Myocyte (in vitro differentiated cells): Measurements from ENCODE around the gene PBRM1. TPM values are rescaled to one million over a fixed set of nuclear protein-coding genes. Genes with fewer than 3 reads are reported as not detected.

Experiments used
- DNase-seq: peaks from one replicate; pipeline ENCODE4 v3.0.0-alpha.2; 2012; ENCODE audit warnings: low read depth
- total RNA-seq: library from RNA; depleted of rRNA; stranded (reverse); fragments of >200 nt; gene quantifications from 2 replicates; pipeline ENCODE4 v1.2.3, GENCODE V29; 2014

Gene PBRM1
- total RNA-seq, 1 donor from 2014 or later, result 58.2 TPM

- no peak for DNase-seq
These were observed 173.0 kb downstream of the PBRM1 start for GRCh38 chr3:52512727-52513126.

GRCh38 chr3:52512105-52512504 lies 173.6 kb downstream of the PBRM1 start:
- no peak for DNase-seq

- DNase-seq, result no peak
These were observed 174.2 kb downstream of the PBRM1 start for GRCh38 chr3:52511509-52511908.

- no peak for DNase-seq
These were observed 175.9 kb downstream of the PBRM1 start for GRCh38 chr3:52509753-52510328.

- DNase-seq, result peak; percentile 87
These were observed 178.4 kb downstream of the PBRM1 start for GRCh38 chr3:52507359-52507758.

- no peak for DNase-seq
These were observed 179.3 kb downstream of the PBRM1 start for GRCh38 chr3:52506266-52506966.

- DNase-seq, result no peak
These were observed 180.7 kb downstream of the PBRM1 start for GRCh38 chr3:52504977-52505376.

- no peak for DNase-seq
These were observed 181.8 kb downstream of the PBRM1 start for GRCh38 chr3:52503788-52504424.

- no peak for DNase-seq
These were observed 182.8 kb downstream of the PBRM1 start for GRCh38 chr3:52502808-52503350.

- no peak for DNase-seq
These were observed 183.7 kb downstream of the PBRM1 start for GRCh38 chr3:52502001-52502400.

GRCh38 chr3:52501046-52501445 lies 184.7 kb downstream of the PBRM1 start:
- DNase-seq, result no peak

- peak; percentile 94 for DNase-seq
These were observed 187.3 kb downstream of the PBRM1 start for GRCh38 chr3:52498137-52499054.

GRCh38 chr3:52495777-52496602 lies 189.7 kb downstream of the PBRM1 start:
- DNase-seq, result peak; percentile 83

Other genes starting within 250 kb of the PBRM1 start
- 0.68 and 1.9 TPM in 2 replicates for gene SEMA3G, start 240.8 kb downstream of the PBRM1 start, total RNA-seq
- gene TNNC1, start 231.9 kb downstream of the PBRM1 start, total RNA-seq, result 3,730 and 3,876 TPM in 2 replicates
- 63.9 and 93.0 TPM in 2 replicates for gene NISCH, start 230.3 kb downstream of the PBRM1 start, total RNA-seq
- gene STAB1, start 190.6 kb downstream of the PBRM1 start, total RNA-seq, result 0.16 and 0.59 TPM in 2 replicates
- gene NT5DC2, start 152.1 kb downstream of the PBRM1 start, total RNA-seq, result 45.0 and 50.3 TPM in 2 replicates
- 1.6 and 22.1 TPM in 2 replicates for gene UQCC5, start 149.3 kb downstream of the PBRM1 start, total RNA-seq
- gene GNL3, start 119 bp upstream of the PBRM1 start, total RNA-seq, result 125 and 153 TPM in 2 replicates
- 84.7 and 106 TPM in 2 replicates for gene GLT8D1, start 19.9 kb upstream of the PBRM1 start, total RNA-seq
- gene SPCS1, start 20.2 kb upstream of the PBRM1 start, total RNA-seq, result 141 and 206 TPM in 2 replicates
- 11.1 and 14.0 TPM in 2 replicates for gene NEK4, start 85.0 kb upstream of the PBRM1 start, total RNA-seq
- not detected in 2 replicates for gene ITIH1, start 91.7 kb upstream of the PBRM1 start, total RNA-seq
- not detected in 2 replicates for gene ITIH3, start 108.9 kb upstream of the PBRM1 start, total RNA-seq
- gene ITIH4, start 144.8 kb upstream of the PBRM1 start, total RNA-seq, result 5.0 and 5.4 TPM in 2 replicates
- gene MUSTN1, start 149.1 kb upstream of the PBRM1 start, total RNA-seq, result 78.0 and 84.9 TPM in 2 replicates
- gene STIMATE, start 211.6 kb upstream of the PBRM1 start, total RNA-seq, result 8.9 and 9.2 TPM in 2 replicates